Measurements from ENCODE around the gene EML1.

GRCh38 chr14:99902925-99903324 lies 109.7 kb downstream of the EML1 start:
- TF ChIP-seq CTCF (conservative IDR thresholded peaks at IDR 0.05) (no peak), ZFX (IDR thresholded peaks at IDR 0.05) (no peak)

Measured in C4-2B (cell line).